Left lung (tissue), 10 donors: ENCODE measurements around the gene ATG16L1. TPM values are rescaled to one million over a fixed set of nuclear protein-coding genes. Genes with fewer than 3 reads are reported as not detected.
A peak's percentile ranks its signal among the peaks of the same experiment; 100 is the strongest.

ENCODE experiments used
- ATAC-seq: fragments of 200-7000 bp; cut with Tn5 transposase; one replicate; pipeline ENCODE4 v1.9.1; 2020; ENCODE audit warnings: moderate library complexity
- DNase-seq, 4 donors: peaks; one replicate each; pipeline ENCODE4 v3.0.0-alpha.2; 2013 to 2020
- H3K27ac ChIP-seq, 2 donors: fragments of 200-600 bp; sonication (generic) in 1 of 2; one replicate each; pipeline versions ENCODE4 v1.5.0 to v1.8.0; 2020 to 2021
- H3K27me3 ChIP-seq, 2 donors: fragments of 200-600 bp; sonication (generic) in 1 of 2; one replicate each; pipeline versions ENCODE4 v1.5.0 to v1.8.0; 2020 to 2021
- H3K36me3 ChIP-seq, 2 donors: fragments of 200-600 bp; sonication (generic) in 1 of 2; one replicate each; pipeline versions ENCODE4 v1.5.0 to v1.8.0; 2020 to 2021
- H3K4me1 ChIP-seq, 2 donors: fragments of 200-600 bp; one replicate each; pipeline ENCODE4 v1.8.0; 2021
- H3K4me3 ChIP-seq, 2 donors: fragments of 200-600 bp; sonication (generic) in 1 of 2; one replicate each; pipeline versions ENCODE4 v1.5.0 to v1.8.0; 2020 to 2021; ENCODE audit warnings: mild to moderate bottlenecking in 1 of 2
- H3K9me3 ChIP-seq, 2 donors: fragments of 200-600 bp; sonication (generic) in 1 of 2; one replicate each; pipeline versions ENCODE4 v1.5.0 to v1.8.0; 2020 to 2021
- intact Hi-C, 2 donors: fragments of 100-400 bp; cut with DNase I; formaldehyde crosslinking; loops; one replicate each; pipeline versions ENCODE4 v1.11.2 to v1.14.2; 2022
- polyA plus RNA-seq, 6 donors: library from polyadenylated mRNA; unstranded; fragments of 120-200 nt; gene quantifications; one replicate each; pipeline ENCODE4 v1.2.1, GENCODE V29; 2013; ENCODE audit not compliant: insufficient read length in 6 of 6
- total RNA-seq, 2 donors: library from RNA; stranded (reverse); fragmentation: NEBNext Ultra II Directional; extraction: Animal tissue kit (Norgen Biotek cat#: 25700); gene quantifications; one replicate each; pipeline ENCODE4 v1.2.1, GENCODE V29; 2021
- TF ChIP-seq, protein P1 (sequence below), 2 donors: fragments of 200-600 bp; sonication (generic) in 1 of 2; IDR thresholded peaks; one replicate each; pipeline versions ENCODE4 v1.5.0 to v1.8.0; 2021; ENCODE audit warnings: antibody characterized with exemption in 2 of 2
- donor health status: DM: no; HTN: yes; CAD: no.
- donor health status: DM: no; HTN: no; CAD: no.

The ATG16L1 gene
- total and polyA plus RNA-seq, 8 donors: 21.1 to 29.4 (median 23.7) TPM

DNA sequence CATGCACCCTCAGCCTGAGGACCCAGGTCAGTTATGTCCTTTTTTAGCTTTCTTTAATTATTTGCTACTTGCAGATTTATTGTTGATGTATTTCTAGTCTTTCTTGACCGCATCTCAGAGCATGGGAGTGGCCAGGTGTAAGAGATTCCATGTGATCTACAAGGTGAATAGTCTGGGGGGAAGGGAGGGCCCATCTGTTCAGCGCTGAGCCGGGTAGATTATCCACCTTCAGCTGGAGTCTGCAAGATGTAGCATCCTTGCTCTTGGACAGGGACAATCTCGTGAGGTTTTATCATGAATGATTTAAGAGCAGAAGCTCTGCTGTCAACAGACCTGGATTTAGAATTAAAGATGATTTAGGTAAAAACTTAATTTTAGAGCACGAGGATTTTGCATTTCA is 90.8 kb downstream of the ATG16L1 start:
- DNase-seq (no peak), ATAC-seq (no peak)
- TF ChIP-seq, protein P1, sequence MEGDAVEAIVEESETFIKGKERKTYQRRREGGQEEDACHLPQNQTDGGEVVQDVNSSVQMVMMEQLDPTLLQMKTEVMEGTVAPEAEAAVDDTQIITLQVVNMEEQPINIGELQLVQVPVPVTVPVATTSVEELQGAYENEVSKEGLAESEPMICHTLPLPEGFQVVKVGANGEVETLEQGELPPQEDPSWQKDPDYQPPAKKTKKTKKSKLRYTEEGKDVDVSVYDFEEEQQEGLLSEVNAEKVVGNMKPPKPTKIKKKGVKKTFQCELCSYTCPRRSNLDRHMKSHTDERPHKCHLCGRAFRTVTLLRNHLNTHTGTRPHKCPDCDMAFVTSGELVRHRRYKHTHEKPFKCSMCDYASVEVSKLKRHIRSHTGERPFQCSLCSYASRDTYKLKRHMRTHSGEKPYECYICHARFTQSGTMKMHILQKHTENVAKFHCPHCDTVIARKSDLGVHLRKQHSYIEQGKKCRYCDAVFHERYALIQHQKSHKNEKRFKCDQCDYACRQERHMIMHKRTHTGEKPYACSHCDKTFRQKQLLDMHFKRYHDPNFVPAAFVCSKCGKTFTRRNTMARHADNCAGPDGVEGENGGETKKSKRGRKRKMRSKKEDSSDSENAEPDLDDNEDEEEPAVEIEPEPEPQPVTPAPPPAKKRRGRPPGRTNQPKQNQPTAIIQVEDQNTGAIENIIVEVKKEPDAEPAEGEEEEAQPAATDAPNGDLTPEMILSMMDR (IDR thresholded peaks at IDR 0.05): no peak
- Histone ChIP-seq H3K4me3 (no peak overlapping the region), H3K27me3 (no peaks in the 10 kb centered on the region), H3K27ac (no peak overlapping the region), H3K36me3 (no peaks in the 10 kb centered on the region), H3K4me1 (peaks cover 0 to 16% of the 10 kb centered on the region in 2 donors), H3K9me3 (no peaks in the 10 kb centered on the region)
- intact Hi-C loops: no loop called here

- Histone ChIP-seq H3K9me3 (no peaks in the 10 kb centered on the region), H3K27me3 (no peaks in the 10 kb centered on the region), H3K4me1 (peaks cover 0 to 16% of the 10 kb centered on the region in 2 donors), H3K4me3 (no peak overlapping the region), H3K27ac (no peak overlapping the region), H3K36me3 (no peaks in the 10 kb centered on the region)
- TF ChIP-seq, protein P1 (IDR thresholded peaks at IDR 0.05): no peak
- DNase-seq (peak in 1 of 4 donors; percentile 28), ATAC-seq (no peak)
- intact Hi-C loops: no loop called here
These were observed 91.8 kb downstream of the ATG16L1 start for GRCh38 chr2:233343171-233343705.

Other genes with a start within 250 kb of the ATG16L1 start
- under 1 TPM; 0.26 to 0.71 TPM for gene NGEF, start 238.4 kb upstream of the ATG16L1 start, total RNA-seq
- gene NGEF, start 238.4 kb upstream of the ATG16L1 start, polyA plus RNA-seq: 1 to 10 TPM in 5 of 6 donors, under 1 TPM in 1; 0.93 to 3.6 (median 1.7) TPM
- gene NEU2, start 219.0 kb upstream of the ATG16L1 start, total RNA-seq: not detected
- not detected for gene NEU2, start 219.0 kb upstream of the ATG16L1 start, polyA plus RNA-seq
- gene INPP5D, start 191.3 kb upstream of the ATG16L1 start, total RNA-seq: 10 to 100 TPM; 15.3 to 40.5 TPM
- gene INPP5D, start 191.3 kb upstream of the ATG16L1 start, polyA plus RNA-seq: 10 to 100 TPM; 10.8 to 15.5 (median 14.4) TPM
- not detected for gene SAG, start 56.1 kb downstream of the ATG16L1 start, total RNA-seq
- gene SAG, start 56.1 kb downstream of the ATG16L1 start, polyA plus RNA-seq: under 1 TPM; 0.08 to 0.24 (median 0.19) TPM
- gene DGKD, start 102.8 kb downstream of the ATG16L1 start, total RNA-seq: 10 to 100 TPM; 87.7 to 98.0 TPM
- 10 to 100 TPM; 22.9 to 38.1 (median 30.8) TPM for gene DGKD, start 102.8 kb downstream of the ATG16L1 start, polyA plus RNA-seq